GM18520 (cell line): ENCODE data around the gene DRAP1.

ENCODE experiments used
- ATAC-seq: cut with Tn5 transposase; IDR thresholded peaks from one replicate; pipeline ENCODE4 v1.9.1; 2021; ENCODE audit not compliant: unreplicated experiment

DRAP1 gene

GRCh38 chr11:65919141-65919572, at the start of gene DRAP1:
TSS of gene DRAP1 (plus strand) at chr11:65919426. CDS start at chr11:65919502, 76 bp downstream.
- ATAC-seq, result peak; percentile 86

GRCh38 chr11:65869643-65870306, 49.5 kb upstream of the DRAP1 start:
- ATAC-seq, result no peak

GRCh38 chr11:65870307-65870658, 48.9 kb upstream of the DRAP1 start:
- ATAC-seq, result no peak

GRCh38 chr11:65870706-65871681, 48.2 kb upstream of the DRAP1 start:
- no peak for ATAC-seq

- no peak for ATAC-seq
Observed at GRCh38 chr11:65871811-65872548, 47.2 kb upstream of the DRAP1 start.

GRCh38 chr11:65872586-65873317, 46.5 kb upstream of the DRAP1 start, which contains the start of gene EFEMP2:
TSS of gene EFEMP2 (minus strand) at chr11:65872800. CDS start at chr11:65872354, 446 bp downstream.
- no peak for ATAC-seq

GRCh38 chr11:65873318-65874156, 45.7 kb upstream of the DRAP1 start:
- peak; percentile 83 for ATAC-seq

GRCh38 chr11:65879617-65880016, 39.6 kb upstream of the DRAP1 start, which contains the start of gene CTSW:
TSS of gene CTSW (plus strand) at chr11:65879837. CDS start at chr11:65879855, 18 bp downstream.
- ATAC-seq, result no peak

GRCh38 chr11:65880027-65880426, 39.2 kb upstream of the DRAP1 start:
- no peak for ATAC-seq

GRCh38 chr11:65880844-65881421, 38.3 kb upstream of the DRAP1 start:
- ATAC-seq, result no peak

GRCh38 chr11:65882120-65883057, 36.8 kb upstream of the DRAP1 start:
- ATAC-seq, result no peak

- no peak for ATAC-seq
Observed at GRCh38 chr11:65883058-65883761, 36.0 kb upstream of the DRAP1 start.

- no peak for ATAC-seq
Observed at GRCh38 chr11:65883786-65884715, 35.2 kb upstream of the DRAP1 start.

GRCh38 chr11:65884716-65885092, 34.5 kb upstream of the DRAP1 start:
- no peak for ATAC-seq

- ATAC-seq, result no peak
Observed at GRCh38 chr11:65885231-65885630, 34.0 kb upstream of the DRAP1 start.

GRCh38 chr11:65885808-65886536, 33.3 kb upstream of the DRAP1 start:
- no peak for ATAC-seq
